Measurements from ENCODE around the gene UBE2E3.
"Not testable (repeated sequence)": the region's sequence is repeated elsewhere in the genome, so short reads cannot be mapped to it uniquely, and the experiment has no call there.

The UBE2E3 gene

GRCh38 chr2:181085734-181086133 is 105.3 kb downstream of the UBE2E3 start:
- no peak for DNase-seq

DNA sequence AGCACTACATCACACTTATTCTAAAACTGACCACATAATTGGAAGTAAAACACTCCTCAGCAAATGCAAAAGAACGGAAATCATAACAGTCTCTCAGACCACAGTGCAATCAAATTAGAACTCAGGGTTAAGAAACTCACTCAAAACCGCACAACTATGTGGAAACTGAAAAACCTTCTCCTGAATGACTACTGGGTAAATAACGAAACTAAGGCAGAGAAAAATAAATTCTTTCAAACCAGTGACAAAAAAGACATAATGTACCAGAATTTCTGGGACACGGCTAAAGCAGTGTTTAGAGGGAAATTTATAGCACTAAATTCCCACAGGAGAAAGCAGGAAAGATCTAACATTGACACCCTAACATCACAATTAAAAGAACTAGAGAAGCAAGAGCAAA is 111.5 kb downstream of the UBE2E3 start:
- DNase-seq = not testable (repeated sequence)

- no peak for DNase-seq
Observed at GRCh38 chr2:181095486-181095885, 115.1 kb downstream of the UBE2E3 start.

DNA sequence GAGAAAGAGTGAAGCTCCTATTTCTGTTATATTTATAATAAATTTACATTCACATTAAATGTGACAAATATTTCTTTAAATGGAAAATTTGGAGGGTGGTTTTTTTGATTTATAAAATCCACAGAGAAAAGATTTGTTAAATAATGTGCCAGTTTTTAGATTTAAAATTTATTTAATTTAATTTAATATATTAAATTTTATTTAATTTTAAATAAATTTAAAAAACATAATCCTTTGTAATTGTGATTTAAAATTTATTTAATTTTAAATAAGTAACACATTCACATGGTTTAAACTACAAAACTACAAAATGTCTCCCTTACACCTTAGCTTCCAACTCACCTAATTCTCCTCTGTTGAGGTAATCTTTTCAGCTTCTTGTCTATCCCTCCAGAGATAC is 123.3 kb downstream of the UBE2E3 start:
- DNase-seq = no peak

- no peak for DNase-seq
Observed at GRCh38 chr2:181104512-181105115, 124.2 kb downstream of the UBE2E3 start.

DNA sequence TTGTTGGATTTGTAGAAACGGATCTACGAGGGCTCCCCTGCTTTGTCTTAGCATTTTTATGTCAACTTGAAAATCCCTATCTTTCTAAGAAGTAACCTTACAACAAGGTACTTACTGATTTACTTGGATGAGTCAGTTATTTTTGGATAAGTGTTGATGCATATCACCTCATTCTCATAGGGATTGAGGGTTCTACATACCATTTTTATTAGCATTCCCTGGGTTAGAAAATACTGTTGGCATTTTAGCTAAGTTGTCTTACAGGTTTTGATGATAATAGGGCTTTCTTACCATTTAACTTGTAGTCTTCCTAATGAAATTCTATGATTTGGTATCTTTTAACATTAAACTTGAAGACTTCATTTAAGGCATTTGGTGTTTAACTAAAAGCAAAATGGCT is 125.2 kb downstream of the UBE2E3 start:
- no peak for DNase-seq

GRCh38 chr2:181106229-181106628 is 125.8 kb downstream of the UBE2E3 start:
- no peak for DNase-seq

- DNase-seq = no peak
Observed at GRCh38 chr2:181106789-181107627, 126.6 kb downstream of the UBE2E3 start.

DNA sequence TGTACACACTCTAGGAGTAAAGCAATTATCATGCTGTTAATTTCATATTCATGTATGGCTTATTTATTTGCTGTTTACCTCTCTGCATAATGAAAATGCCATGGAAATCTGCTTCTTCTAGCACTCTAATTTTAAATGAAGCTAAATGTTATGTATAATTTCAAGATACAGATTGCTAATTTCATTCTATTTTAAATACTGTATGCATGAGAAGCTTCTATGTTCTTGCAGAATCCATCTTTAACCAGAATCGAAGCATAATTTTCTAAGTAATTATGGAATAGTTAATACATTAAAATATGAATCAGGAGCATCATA is 127.2 kb downstream of the UBE2E3 start:
- DNase-seq = no peak

GRCh38 chr2:181111059-181111458 is 130.7 kb downstream of the UBE2E3 start:
- no peak for DNase-seq

GRCh38 chr2:181112916-181113315 is 132.5 kb downstream of the UBE2E3 start:
- DNase-seq = no peak

Data from NCI-H526 treated with DMSO at 0.1 percent for 48 hours (cell line).